Measurements from ENCODE around the gene KMO. TPM values are rescaled to one million over a fixed set of nuclear protein-coding genes. Genes with fewer than 3 reads are reported as not detected.

The KMO gene
- 0.18 TPM for polyA plus RNA-seq (2013, experiment 1 of 2)
- 0.10 TPM for polyA plus RNA-seq (2013, experiment 2 of 2)

DNA sequence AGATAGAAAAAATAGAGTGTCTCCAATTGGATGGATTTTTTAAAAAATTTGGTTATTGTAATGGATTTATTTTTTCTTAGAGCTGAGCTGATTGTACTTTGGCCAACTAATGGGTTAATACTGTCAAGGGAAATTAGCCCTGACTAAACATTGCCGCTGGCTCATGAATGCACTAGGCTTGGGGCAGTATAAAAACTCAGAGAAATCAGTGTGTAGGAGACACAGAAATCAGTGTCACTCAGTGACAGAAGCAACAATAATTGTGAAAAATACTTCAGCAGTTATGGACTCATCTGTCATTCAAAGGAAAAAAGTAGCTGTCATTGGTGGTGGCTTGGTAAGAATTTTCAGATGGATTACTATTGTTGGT is at the start of gene KMO:
Gene KMO, plus strand, starts transcription at position 217 of the 370 bp plus-strand sequence. Its CDS starts 67 bp downstream, at position 284.
- no peak within 1 kb of the TSS for H3K4ac ChIP-seq (ENCODE audit: low read depth in 1 of 2, low read length in 2 of 2)
- no peak within 1 kb of the TSS for H4K91ac ChIP-seq (ENCODE audit: low read length)
- peak within 1 kb of the TSS; percentile 76 for H2AFZ ChIP-seq (ENCODE audit: low read depth, low read length)
- H3K14ac ChIP-seq (ENCODE audit: low read length in 2 of 2) = no peak within 1 kb of the TSS
- peak within 1 kb of the TSS; percentile 80 for H3K27ac ChIP-seq (ENCODE audit: low read length, poor library complexity, severe bottlenecking)
- peak within 1 kb of the TSS; percentile 89 for H3K9ac ChIP-seq (ENCODE audit: low read length)
- no peak within 1 kb of the TSS for H3K23ac ChIP-seq (ENCODE audit: low read length in 2 of 2)
- H2BK5ac ChIP-seq (ENCODE audit: low read depth, low read length, poor library complexity, severe bottlenecking) = peak within 1 kb of the TSS; percentile 11
- no peaks in the 10 kb centered on the region for H3K27me3 ChIP-seq (ENCODE audit: control insufficient read depth in 1 of 2, insufficient read depth in 1 of 2, low read length in 2 of 2)
- H3K4me2 ChIP-seq (ENCODE audit: low read length, poor library complexity, severe bottlenecking) = peak within 1 kb of the TSS; percentile 72
- peak; percentile 25 for DNase-seq
- peak within 1 kb of the TSS; percentile 8 for H2AK5ac ChIP-seq (ENCODE audit: low read length, severe bottlenecking)
- H3K4me1 ChIP-seq (ENCODE audit: control insufficient read depth, insufficient read depth, low read depth, low read length) = peaks cover 2% of the 10 kb centered on the region
- H3K79me1 ChIP-seq (replicated peaks; ENCODE audit: low read length, poor library complexity, severe bottlenecking) = peaks cover 2% of the 10 kb centered on the region
- H3K18ac ChIP-seq (ENCODE audit: low read depth in 1 of 2, low read length in 2 of 2) = peak within 1 kb of the TSS in 1 of 2 experiments; percentile 48
- H3K9me3 ChIP-seq (ENCODE audit: control insufficient read depth, low read length) = no peaks in the 10 kb centered on the region
- H3K4me3 ChIP-seq (ENCODE audit: insufficient read depth in 1 of 2, low read depth in 1 of 2, low read length in 2 of 2) = peak within 1 kb of the TSS in 1 of 2 experiments; percentile 78
- WGBS = 19% methylated on average over 1 of the region's 1 CpG
- no peak within 1 kb of the TSS for H4K8ac ChIP-seq (ENCODE audit: low read length)
- no peak within 1 kb of the TSS for H2BK12ac ChIP-seq (ENCODE audit: low read length in 2 of 2)
- H2BK15ac ChIP-seq (ENCODE audit: low read depth, poor library complexity, severe bottlenecking) = no peak within 1 kb of the TSS
- no peaks in the 10 kb centered on the region for H3K36me3 ChIP-seq (ENCODE audit: control insufficient read depth in 1 of 2, insufficient read depth in 2 of 2, low read depth in 1 of 2, low read length in 2 of 2)
- no peak within 1 kb of the TSS for H2BK120ac ChIP-seq (ENCODE audit: low read depth, low read length)

DNA sequence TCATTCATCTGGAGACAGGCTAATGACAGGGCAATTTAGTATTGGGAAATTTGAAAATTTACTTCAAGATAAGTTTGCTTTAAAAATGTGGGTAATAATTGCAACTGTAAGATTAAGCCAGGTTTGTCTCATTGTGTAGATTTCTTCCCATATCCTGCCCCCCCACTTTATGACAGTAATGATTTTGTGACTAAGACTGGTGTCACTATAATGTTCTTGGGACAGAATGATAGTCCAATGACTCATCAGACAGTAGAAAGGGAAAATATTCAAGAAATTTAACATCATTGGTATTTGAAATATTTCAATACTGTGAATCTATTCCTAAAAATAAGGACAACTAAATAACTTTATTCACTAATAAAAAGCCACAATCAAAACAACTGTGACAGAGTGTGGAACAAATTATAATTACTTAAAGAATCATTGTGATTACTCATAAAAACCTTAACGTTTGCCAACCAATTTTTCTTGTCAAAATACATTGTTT is 49.4 kb upstream of the KMO start:
- Histone ChIP-seq H3K9me3 (ENCODE audit: control insufficient read depth, low read length) (no peaks in the 10 kb centered on the region), H2BK12ac (ENCODE audit: low read length in 2 of 2) (no peak overlapping the region), H3K9ac (ENCODE audit: low read length) (peak overlapping the region; percentile 13), H4K8ac (ENCODE audit: low read length) (no peak overlapping the region), H2AK5ac (ENCODE audit: low read length, severe bottlenecking) (no peak overlapping the region), H3K14ac (ENCODE audit: low read length in 2 of 2) (no peak overlapping the region), H3K27me3 (ENCODE audit: control insufficient read depth in 1 of 2, insufficient read depth in 1 of 2, low read length in 2 of 2) (no peaks in the 10 kb centered on the region), H3K79me1 (replicated peaks; ENCODE audit: low read length, poor library complexity, severe bottlenecking) (no peaks in the 10 kb centered on the region), H3K23ac (ENCODE audit: low read length in 2 of 2) (no peak overlapping the region), H3K4me1 (ENCODE audit: control insufficient read depth, insufficient read depth, low read depth, low read length) (peaks cover 3% of the 10 kb centered on the region), H2AFZ (ENCODE audit: low read depth, low read length) (no peak overlapping the region), H2BK15ac (ENCODE audit: low read depth, poor library complexity, severe bottlenecking) (no peak overlapping the region), H3K4me2 (ENCODE audit: low read length, poor library complexity, severe bottlenecking) (no peak overlapping the region), H2BK5ac (ENCODE audit: low read depth, low read length, poor library complexity, severe bottlenecking) (no peak overlapping the region), H2BK120ac (ENCODE audit: low read depth, low read length) (no peak overlapping the region), H3K4ac (ENCODE audit: low read depth in 1 of 2, low read length in 2 of 2) (no peak overlapping the region), H3K27ac (ENCODE audit: low read length, poor library complexity, severe bottlenecking) (peak overlapping the region; percentile 26), H3K18ac (ENCODE audit: low read depth in 1 of 2, low read length in 2 of 2) (no peak overlapping the region), H3K36me3 (ENCODE audit: control insufficient read depth in 1 of 2, insufficient read depth in 2 of 2, low read depth in 1 of 2, low read length in 2 of 2) (no peaks in the 10 kb centered on the region), H4K91ac (ENCODE audit: low read length) (no peak overlapping the region), H3K4me3 (ENCODE audit: insufficient read depth in 1 of 2, low read depth in 1 of 2, low read length in 2 of 2) (no peak overlapping the region)
- WGBS = no CpG with 5 or more reads among the region's 1 CpG
- DNase-seq = peak; percentile 36

DNA sequence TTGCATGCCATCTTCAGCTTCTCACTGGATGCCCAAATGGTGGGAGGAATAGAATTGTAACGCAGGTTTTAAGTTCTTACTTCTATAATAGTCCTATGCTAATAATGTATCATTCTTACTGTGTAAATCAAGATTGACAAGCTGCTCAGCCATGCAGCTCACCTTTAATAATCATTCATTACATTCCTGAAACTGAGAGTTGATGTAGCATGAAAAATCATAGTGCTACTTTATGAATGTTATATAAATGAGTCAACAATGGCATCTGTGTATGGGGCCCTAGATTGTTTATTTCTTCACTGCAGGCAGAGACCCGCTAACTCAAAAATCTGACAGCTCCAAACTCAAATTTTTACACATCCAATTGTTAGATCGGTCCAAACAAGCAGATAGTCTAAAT is 47.0 kb upstream of the KMO start:
- no peak overlapping the region for H3K14ac ChIP-seq (ENCODE audit: low read length in 2 of 2)
- H2BK12ac ChIP-seq (ENCODE audit: low read length in 2 of 2) = no peak overlapping the region
- H3K4me3 ChIP-seq (ENCODE audit: insufficient read depth in 1 of 2, low read depth in 1 of 2, low read length in 2 of 2) = no peak overlapping the region
- no peaks in the 10 kb centered on the region for H3K9me3 ChIP-seq (ENCODE audit: control insufficient read depth, low read length)
- H2BK15ac ChIP-seq (ENCODE audit: low read depth, poor library complexity, severe bottlenecking) = no peak overlapping the region
- WGBS = 91% methylated on average over 2 of the region's 3 CpGs
- no peak overlapping the region for H3K9ac ChIP-seq (ENCODE audit: low read length)
- H4K91ac ChIP-seq (ENCODE audit: low read length) = no peak overlapping the region
- H3K18ac ChIP-seq (ENCODE audit: low read depth in 1 of 2, low read length in 2 of 2) = no peak overlapping the region
- no peak overlapping the region for H3K4me2 ChIP-seq (ENCODE audit: low read length, poor library complexity, severe bottlenecking)
- H2AK5ac ChIP-seq (ENCODE audit: low read length, severe bottlenecking) = no peak overlapping the region
- H3K4me1 ChIP-seq (ENCODE audit: control insufficient read depth, insufficient read depth, low read depth, low read length) = peaks cover 3% of the 10 kb centered on the region
- H4K8ac ChIP-seq (ENCODE audit: low read length) = no peak overlapping the region
- no peak overlapping the region for H3K27ac ChIP-seq (ENCODE audit: low read length, poor library complexity, severe bottlenecking)
- H3K36me3 ChIP-seq (ENCODE audit: control insufficient read depth in 1 of 2, insufficient read depth in 2 of 2, low read depth in 1 of 2, low read length in 2 of 2) = no peaks in the 10 kb centered on the region
- no peak overlapping the region for H2BK5ac ChIP-seq (ENCODE audit: low read depth, low read length, poor library complexity, severe bottlenecking)
- H2BK120ac ChIP-seq (ENCODE audit: low read depth, low read length) = no peak overlapping the region
- H3K23ac ChIP-seq (ENCODE audit: low read length in 2 of 2) = no peak overlapping the region
- no peaks in the 10 kb centered on the region for H3K27me3 ChIP-seq (ENCODE audit: control insufficient read depth in 1 of 2, insufficient read depth in 1 of 2, low read length in 2 of 2)
- no peak overlapping the region for H2AFZ ChIP-seq (ENCODE audit: low read depth, low read length)
- H3K79me1 ChIP-seq (replicated peaks; ENCODE audit: low read length, poor library complexity, severe bottlenecking) = no peaks in the 10 kb centered on the region
- no peak overlapping the region for H3K4ac ChIP-seq (ENCODE audit: low read depth in 1 of 2, low read length in 2 of 2)
- no peak for DNase-seq

DNA sequence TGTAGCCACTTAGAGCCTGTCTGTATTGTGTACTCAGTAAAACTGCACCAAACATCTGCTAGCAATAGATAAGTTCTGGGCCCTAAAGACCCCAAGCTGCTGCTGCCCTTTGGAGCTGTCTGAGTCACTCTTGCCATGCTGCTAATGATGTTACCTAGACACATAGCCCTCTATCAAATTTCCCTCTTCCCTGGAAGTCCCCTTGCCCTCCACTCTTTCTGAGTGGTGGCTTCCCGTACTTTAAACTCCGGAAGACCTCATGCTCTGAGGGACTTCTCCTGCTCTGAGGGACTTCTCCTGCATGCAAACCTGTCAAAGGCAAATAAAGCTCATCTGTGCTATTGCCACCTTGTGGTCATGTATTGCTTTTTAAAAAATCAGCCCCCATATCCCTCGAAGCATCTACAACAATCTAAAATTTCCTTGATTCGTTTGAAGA is 46.6 kb upstream of the KMO start:
- no peaks in the 10 kb centered on the region for H3K9me3 ChIP-seq (ENCODE audit: control insufficient read depth, low read length)
- H3K79me1 ChIP-seq (replicated peaks; ENCODE audit: low read length, poor library complexity, severe bottlenecking) = no peaks in the 10 kb centered on the region
- no peak overlapping the region for H2BK5ac ChIP-seq (ENCODE audit: low read depth, low read length, poor library complexity, severe bottlenecking)
- H3K23ac ChIP-seq (ENCODE audit: low read length in 2 of 2) = no peak overlapping the region
- H4K91ac ChIP-seq (ENCODE audit: low read length) = no peak overlapping the region
- no peak overlapping the region for H2BK12ac ChIP-seq (ENCODE audit: low read length in 2 of 2)
- DNase-seq = peak; percentile 36
- H3K9ac ChIP-seq (ENCODE audit: low read length) = no peak overlapping the region
- H3K4me3 ChIP-seq (ENCODE audit: insufficient read depth in 1 of 2, low read depth in 1 of 2, low read length in 2 of 2) = no peak overlapping the region
- 69% methylated on average over 3 of the region's 4 CpGs for WGBS
- no peak overlapping the region for H3K18ac ChIP-seq (ENCODE audit: low read depth in 1 of 2, low read length in 2 of 2)
- H2BK120ac ChIP-seq (ENCODE audit: low read depth, low read length) = no peak overlapping the region
- no peak overlapping the region for H3K14ac ChIP-seq (ENCODE audit: low read length in 2 of 2)
- H2BK15ac ChIP-seq (ENCODE audit: low read depth, poor library complexity, severe bottlenecking) = no peak overlapping the region
- no peak overlapping the region for H4K8ac ChIP-seq (ENCODE audit: low read length)
- peaks cover 3% of the 10 kb centered on the region for H3K4me1 ChIP-seq (ENCODE audit: control insufficient read depth, insufficient read depth, low read depth, low read length)
- H2AFZ ChIP-seq (ENCODE audit: low read depth, low read length) = no peak overlapping the region
- H2AK5ac ChIP-seq (ENCODE audit: low read length, severe bottlenecking) = no peak overlapping the region
- H3K36me3 ChIP-seq (ENCODE audit: control insufficient read depth in 1 of 2, insufficient read depth in 2 of 2, low read depth in 1 of 2, low read length in 2 of 2) = no peaks in the 10 kb centered on the region
- no peak overlapping the region for H3K4me2 ChIP-seq (ENCODE audit: low read length, poor library complexity, severe bottlenecking)
- no peak overlapping the region for H3K4ac ChIP-seq (ENCODE audit: low read depth in 1 of 2, low read length in 2 of 2)
- H3K27ac ChIP-seq (ENCODE audit: low read length, poor library complexity, severe bottlenecking) = no peak overlapping the region
- H3K27me3 ChIP-seq (ENCODE audit: control insufficient read depth in 1 of 2, insufficient read depth in 1 of 2, low read length in 2 of 2) = no peaks in the 10 kb centered on the region

Data from mesenchymal stem cell (in vitro differentiated cells and primary cell).